ENCODE data around the gene CHURC1. TPM values are rescaled to one million over a fixed set of nuclear protein-coding genes. Genes with fewer than 3 reads are reported as not detected.

CHURC1 gene
- total and polyA plus RNA-seq, 2 experiments from 2014 or later: 69.1 to 162 TPM

DNA sequence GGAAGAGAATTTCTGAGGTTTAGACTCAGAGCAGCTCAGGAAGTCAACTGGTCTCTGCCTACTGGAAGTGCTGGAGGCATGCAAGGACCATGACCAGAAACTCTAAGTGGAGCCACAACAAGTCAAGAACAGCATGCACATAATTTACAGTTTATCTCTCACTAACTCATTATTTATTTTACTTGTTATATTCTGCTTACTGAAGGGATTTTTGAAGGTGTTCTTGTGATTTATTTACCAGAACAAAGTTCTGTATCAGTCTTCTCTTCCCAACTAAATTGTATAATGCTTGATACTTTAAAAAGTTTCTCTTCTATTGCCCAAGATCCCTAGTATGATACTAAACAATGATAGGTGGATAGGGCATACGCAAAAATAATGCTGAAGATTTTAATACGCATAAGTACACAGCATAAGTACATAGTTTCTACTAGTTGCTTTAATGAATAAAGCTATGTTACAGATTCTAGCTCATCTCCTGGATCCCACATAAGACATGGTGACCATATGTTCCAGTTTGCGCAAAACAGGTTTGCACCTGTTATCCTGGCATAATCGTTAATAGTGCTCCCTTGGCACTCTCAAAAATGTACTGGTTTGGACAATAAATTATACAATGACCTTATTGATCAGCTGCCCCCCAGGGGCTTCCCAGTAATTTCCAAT lies 22.9 kb upstream of the CHURC1 start:
- peaks cover 37% of the 10 kb centered on the region for H3K27me3 ChIP-seq (replicated peaks; ENCODE audit: insufficient read depth)
- H2AFZ ChIP-seq: no peak overlapping the region
- H3K9me3 ChIP-seq (ENCODE audit: low read depth): no peaks in the 10 kb centered on the region
- H3K79me2 ChIP-seq (ENCODE audit: insufficient read depth): no peaks in the 10 kb centered on the region
- no peak for DNase-seq
- no peak overlapping the region for H3K27ac ChIP-seq
- H3K4me1 ChIP-seq (ENCODE audit: insufficient read depth): no peaks in the 10 kb centered on the region
- in situ Hi-C loops (cut with MboI): no loop called here
- no peak overlapping the region for H3K9ac ChIP-seq
- no peak overlapping the region for H3K4me3 ChIP-seq
- no peaks in the 10 kb centered on the region for H3K36me3 ChIP-seq (ENCODE audit: low read depth)
- TF ChIP-seq EZH2 (IDR thresholded peaks at IDR 0.05; ENCODE audit: insufficient read depth, poor library complexity, severe bottlenecking) (no peak), EZH2phosphoT487 (IDR thresholded peaks at IDR 0.05; ENCODE audit: insufficient read depth, low read depth) (no peak)
- no peaks in the 10 kb centered on the region for H3K9me2 ChIP-seq (ENCODE audit: insufficient read depth)
- WGBS, 2 experiments (ENCODE audit: low coverage in 1 of 2, low lambda C conversion rate in 2 of 2, missing lambda C conversion rate in 2 of 2): 63 to 66% methylated on average over 4 of the region's 4 CpGs
- no peak overlapping the region for H3K4me2 ChIP-seq (ENCODE audit: unreplicated experiment)
- H4K20me1 ChIP-seq (ENCODE audit: insufficient read depth): no peaks in the 10 kb centered on the region
- no peaks in the 10 kb centered on the region for H3F3A ChIP-seq (ENCODE audit: insufficient read depth)

DNA sequence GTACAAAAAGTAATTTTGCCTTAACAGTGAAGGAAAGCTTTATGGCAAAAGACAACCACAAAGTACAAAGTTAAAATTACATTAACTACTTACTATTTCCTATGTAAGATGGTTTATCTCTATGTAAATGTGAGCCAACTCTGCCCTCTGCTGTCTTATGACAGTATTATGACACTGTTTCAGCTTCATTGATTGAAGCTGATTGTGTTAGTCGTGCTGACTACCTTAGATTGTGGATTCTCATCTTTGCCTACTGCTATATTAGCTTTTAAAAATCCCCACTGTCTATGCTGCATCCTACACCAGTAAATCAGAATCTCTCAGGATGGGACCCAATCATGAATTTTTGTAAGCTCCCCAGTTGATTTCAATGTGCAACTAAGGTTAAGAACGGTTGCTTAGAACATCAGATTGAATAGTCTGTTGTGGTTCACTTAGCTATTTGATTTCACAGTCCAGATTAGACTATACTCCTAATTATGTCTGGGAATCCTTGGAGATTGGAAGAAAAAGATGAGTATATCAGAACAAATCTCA lies 22.3 kb upstream of the CHURC1 start:
- Histone ChIP-seq H3K27ac (no peak overlapping the region), H3K9ac (no peak overlapping the region), H3K4me1 (ENCODE audit: insufficient read depth) (no peaks in the 10 kb centered on the region), H3K4me3 (no peak overlapping the region), H3K9me2 (ENCODE audit: insufficient read depth) (no peaks in the 10 kb centered on the region), H4K20me1 (ENCODE audit: insufficient read depth) (no peaks in the 10 kb centered on the region), H3K79me2 (ENCODE audit: insufficient read depth) (no peaks in the 10 kb centered on the region), H3K4me2 (ENCODE audit: unreplicated experiment) (no peak overlapping the region), H3K27me3 (replicated peaks; ENCODE audit: insufficient read depth) (peaks cover 34% of the 10 kb centered on the region), H2AFZ (no peak overlapping the region), H3K36me3 (ENCODE audit: low read depth) (no peaks in the 10 kb centered on the region), H3K9me3 (ENCODE audit: low read depth) (no peaks in the 10 kb centered on the region), H3F3A (ENCODE audit: insufficient read depth) (no peaks in the 10 kb centered on the region)
- in situ Hi-C loops (cut with MboI): no loop called here
- no peak for TF ChIP-seq EZH2 (IDR thresholded peaks at IDR 0.05; ENCODE audit: insufficient read depth, poor library complexity, severe bottlenecking)
- TF ChIP-seq EZH2phosphoT487 (IDR thresholded peaks at IDR 0.05; ENCODE audit: insufficient read depth, low read depth): no peak
- 46 to 52% methylated on average over 2 of the region's 2 CpGs for WGBS, 2 experiments (ENCODE audit: low coverage in 1 of 2, low lambda C conversion rate in 2 of 2, missing lambda C conversion rate in 2 of 2)
- peak; percentile 82 for DNase-seq

DNA sequence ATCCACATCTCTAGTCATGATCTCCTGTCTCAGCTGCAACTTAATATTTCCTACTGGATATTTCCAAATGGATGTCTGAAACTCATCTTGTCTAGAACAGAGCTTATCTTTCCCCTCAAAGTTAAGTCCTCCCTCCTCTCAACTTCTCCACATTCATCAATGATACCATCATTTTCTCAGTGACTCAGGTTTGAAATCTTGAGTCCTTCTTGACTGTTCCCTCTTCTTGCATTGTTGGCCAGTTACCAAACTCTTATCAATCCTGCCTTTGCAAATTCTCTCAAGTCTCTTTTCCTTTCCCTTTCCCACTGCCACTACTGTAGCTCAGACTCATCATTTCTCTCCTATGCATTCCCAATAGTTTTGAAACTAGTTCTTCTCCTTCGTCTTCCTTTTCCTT lies 14.3 kb upstream of the CHURC1 start:
- Histone ChIP-seq H3K9ac (no peak overlapping the region), H3K27me3 (replicated peaks; ENCODE audit: insufficient read depth) (peaks cover 41% of the 10 kb centered on the region), H3F3A (ENCODE audit: insufficient read depth) (no peaks in the 10 kb centered on the region), H3K4me3 (no peak overlapping the region), H3K27ac (no peak overlapping the region), H3K79me2 (ENCODE audit: insufficient read depth) (no peaks in the 10 kb centered on the region), H3K36me3 (ENCODE audit: low read depth) (no peaks in the 10 kb centered on the region), H3K4me1 (ENCODE audit: insufficient read depth) (no peaks in the 10 kb centered on the region), H4K20me1 (ENCODE audit: insufficient read depth) (no peaks in the 10 kb centered on the region), H3K4me2 (ENCODE audit: unreplicated experiment) (no peak overlapping the region), H2AFZ (no peak overlapping the region), H3K9me2 (ENCODE audit: insufficient read depth) (no peaks in the 10 kb centered on the region), H3K9me3 (ENCODE audit: low read depth) (no peaks in the 10 kb centered on the region)
- TF ChIP-seq EZH2phosphoT487 (IDR thresholded peaks at IDR 0.05; ENCODE audit: insufficient read depth, low read depth): no peak
- TF ChIP-seq EZH2 (IDR thresholded peaks at IDR 0.05; ENCODE audit: insufficient read depth, poor library complexity, severe bottlenecking): no peak
- DNase-seq: no peak
- WGBS, 2 experiments (ENCODE audit: low coverage in 1 of 2, low lambda C conversion rate in 2 of 2, missing lambda C conversion rate in 2 of 2): 46 to 75% methylated on average over 1 of the region's 1 CpG
- in situ Hi-C loops (cut with MboI): no loop called here

DNA sequence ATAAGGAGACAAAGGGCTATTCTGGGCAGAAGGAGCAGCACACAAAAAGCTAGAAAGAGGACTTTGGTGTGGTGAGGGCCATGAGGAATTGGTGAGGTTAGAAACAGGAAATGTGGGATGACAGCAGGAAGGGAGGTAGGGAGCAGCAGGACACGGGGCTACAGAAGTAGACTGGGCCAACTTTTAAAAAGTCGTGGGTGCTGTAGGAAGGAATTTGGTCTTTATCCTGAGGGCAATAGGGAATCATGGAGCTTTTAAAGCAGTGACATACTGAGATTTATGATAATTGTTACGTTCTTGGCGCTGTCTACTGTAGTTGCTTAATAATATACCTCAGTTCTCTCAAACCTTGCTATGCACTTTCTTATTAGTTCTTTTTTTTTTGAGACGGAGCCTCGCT lies 8.2 kb upstream of the CHURC1 start:
- H3K9ac ChIP-seq: no peak overlapping the region
- H3K9me2 ChIP-seq (ENCODE audit: insufficient read depth): no peaks in the 10 kb centered on the region
- no peak overlapping the region for H2AFZ ChIP-seq
- no peaks in the 10 kb centered on the region for H3K79me2 ChIP-seq (ENCODE audit: insufficient read depth)
- DNase-seq: no peak
- H3K9me3 ChIP-seq (ENCODE audit: low read depth): no peaks in the 10 kb centered on the region
- no peak overlapping the region for H3K4me3 ChIP-seq
- H3K27me3 ChIP-seq (replicated peaks; ENCODE audit: insufficient read depth): peaks cover 23% of the 10 kb centered on the region; the same call in 1 of the 2 replicates
- H3F3A ChIP-seq (ENCODE audit: insufficient read depth): no peaks in the 10 kb centered on the region
- TF ChIP-seq EZH2 (IDR thresholded peaks at IDR 0.05; ENCODE audit: insufficient read depth, poor library complexity, severe bottlenecking) (no peak), EZH2phosphoT487 (IDR thresholded peaks at IDR 0.05; ENCODE audit: insufficient read depth, low read depth) (no peak)
- in situ Hi-C loops (cut with MboI): no loop called here
- H4K20me1 ChIP-seq (ENCODE audit: insufficient read depth): no peaks in the 10 kb centered on the region
- no peaks in the 10 kb centered on the region for H3K36me3 ChIP-seq (ENCODE audit: low read depth)
- H3K27ac ChIP-seq: no peak overlapping the region
- 60 to 63% methylated on average over 6 of the region's 6 CpGs for WGBS, 2 experiments (ENCODE audit: low coverage in 1 of 2, low lambda C conversion rate in 2 of 2, missing lambda C conversion rate in 2 of 2)
- H3K4me2 ChIP-seq (ENCODE audit: unreplicated experiment): no peak overlapping the region
- no peaks in the 10 kb centered on the region for H3K4me1 ChIP-seq (ENCODE audit: insufficient read depth)

Measured in GM23248 (cell line).